ENCODE results near the gene SP110.

SP110 gene

DNA sequence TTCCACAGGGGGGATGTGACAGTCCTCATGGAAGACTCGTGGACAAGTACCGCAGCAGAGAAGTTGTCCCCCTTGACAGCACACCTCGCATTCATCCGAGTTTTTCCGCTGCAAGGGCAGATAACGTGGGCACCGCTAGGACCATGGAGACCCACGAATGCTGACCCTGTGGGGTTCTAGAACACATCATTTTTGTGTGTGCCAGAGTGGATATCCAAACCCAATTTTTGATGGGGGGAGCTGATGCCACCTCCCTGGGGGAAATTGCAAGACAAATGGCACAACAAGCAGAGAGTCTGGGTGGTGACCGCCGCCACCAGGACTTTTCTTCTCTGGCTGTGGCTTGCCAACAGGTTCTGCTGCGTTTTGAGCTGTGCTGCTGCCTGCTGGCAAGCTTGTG lies 46.9 kb downstream of the SP110 start:
- no peak for DNase-seq (ENCODE audit: low read depth in 2 of 2, low spot score in 1 of 2)

DNA sequence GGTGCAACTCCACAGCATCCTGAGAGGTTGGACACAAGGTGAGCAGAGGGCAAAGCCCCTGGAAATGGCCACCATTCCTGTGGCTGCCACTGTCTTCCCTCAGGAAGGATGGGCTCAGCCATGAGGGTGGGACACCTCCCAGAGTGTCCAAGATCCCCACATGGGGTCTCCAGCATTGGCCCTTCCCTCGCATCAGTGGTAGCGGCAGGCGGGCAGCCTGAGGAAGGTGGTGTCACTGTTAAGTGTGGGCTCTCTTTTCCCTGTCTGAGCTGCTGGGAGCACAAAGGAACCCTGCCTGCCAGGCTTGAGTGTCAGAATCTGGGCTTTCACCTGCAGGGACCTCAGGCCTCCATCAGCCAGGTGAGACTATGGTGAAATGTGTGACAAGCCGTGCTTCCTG lies 47.6 kb downstream of the SP110 start:
- DNase-seq (ENCODE audit: low read depth in 2 of 2, low spot score in 1 of 2): no peak

DNA sequence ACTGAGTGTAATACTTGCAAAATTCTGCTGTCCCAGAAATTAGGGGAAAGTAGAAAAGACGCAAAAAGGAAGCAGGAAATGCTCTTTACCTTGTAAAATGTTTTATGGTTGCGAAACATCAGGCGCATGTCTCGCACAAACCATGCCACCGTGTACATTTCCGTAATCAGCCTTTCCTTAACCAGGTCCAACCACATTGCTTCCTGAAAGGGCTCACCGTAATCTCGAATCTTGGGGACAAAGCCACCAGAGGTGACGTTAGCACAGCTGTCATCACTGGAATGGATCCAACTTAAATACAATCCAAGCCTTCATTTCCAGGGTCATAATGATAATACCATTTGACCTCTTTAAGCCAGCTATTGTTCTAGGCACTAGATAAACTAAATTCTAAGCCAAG lies 49.3 kb downstream of the SP110 start:
- DNase-seq (ENCODE audit: low read depth in 2 of 2, low spot score in 1 of 2): no peak

DNA sequence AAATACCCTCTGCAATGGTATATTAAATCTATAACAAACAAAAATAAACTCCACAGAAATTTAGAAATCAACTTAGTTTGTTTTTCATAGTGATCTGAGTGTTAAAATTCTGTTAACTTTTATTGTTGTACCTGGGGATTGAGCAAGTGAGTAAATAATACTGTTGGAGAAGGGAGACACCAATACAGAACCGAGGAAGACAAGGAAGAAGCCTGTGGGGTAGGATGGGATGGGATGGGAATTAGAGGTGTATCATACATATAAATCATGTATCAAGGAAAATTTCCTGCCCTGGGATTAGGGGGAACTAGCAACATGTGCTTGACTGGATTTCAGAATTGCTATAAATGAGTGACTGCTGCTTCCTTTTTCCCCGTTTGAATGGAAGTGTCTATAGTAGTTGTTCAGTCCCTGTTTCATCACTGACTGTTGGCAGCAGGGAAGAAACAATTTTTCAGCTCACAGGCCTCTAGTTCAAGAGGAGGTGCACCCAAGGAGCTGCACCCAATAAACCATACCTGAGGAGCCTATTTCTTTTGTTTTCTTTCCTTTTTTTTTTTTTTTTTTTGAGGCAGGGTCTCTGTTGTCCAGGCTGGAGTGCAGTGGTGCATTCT lies 53.1 kb downstream of the SP110 start:
- DNase-seq (ENCODE audit: low read depth in 2 of 2, low spot score in 1 of 2): no peak

DNA sequence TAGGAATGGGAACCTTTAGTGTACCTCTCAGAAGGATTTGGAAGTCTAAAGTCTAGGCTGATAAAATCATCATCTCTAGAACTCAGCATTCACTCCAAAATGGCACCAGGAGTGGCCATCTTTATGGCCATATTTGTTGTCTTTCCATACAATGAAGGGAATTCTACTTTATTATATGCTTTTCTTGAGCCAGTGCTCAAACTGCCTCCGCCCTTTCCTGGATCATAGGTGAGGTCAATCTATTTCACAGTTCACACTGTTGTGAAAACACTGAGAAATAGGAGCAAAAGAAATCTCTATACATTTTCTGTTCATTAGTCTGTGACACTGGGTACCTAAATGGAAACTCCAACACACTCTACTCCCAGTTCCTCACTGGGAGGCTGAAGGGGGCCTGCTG lies 55.6 kb downstream of the SP110 start:
- DNase-seq (ENCODE audit: low read depth in 2 of 2, low spot score in 1 of 2): no peak

DNA sequence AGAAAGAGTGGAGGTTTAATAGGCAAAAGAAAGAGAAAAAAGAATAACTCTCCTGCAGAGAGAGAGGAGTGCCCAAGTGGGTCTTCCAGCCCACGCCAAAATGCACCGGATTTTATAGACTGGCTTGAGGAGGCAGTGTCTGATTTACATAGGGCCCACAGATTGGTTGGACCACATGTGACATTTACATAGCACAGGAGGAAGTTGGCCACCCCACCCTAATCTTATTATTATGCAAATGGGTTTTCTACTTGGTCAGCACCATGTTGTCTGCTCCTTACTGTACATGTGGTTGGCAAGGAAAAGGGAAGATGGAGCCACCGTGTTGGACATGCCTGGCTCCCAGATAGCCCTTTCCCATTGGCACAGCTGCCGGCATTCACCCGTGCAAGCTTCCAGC lies 56.8 kb downstream of the SP110 start:
- DNase-seq (ENCODE audit: low read depth in 2 of 2, low spot score in 1 of 2): no peak

DNA sequence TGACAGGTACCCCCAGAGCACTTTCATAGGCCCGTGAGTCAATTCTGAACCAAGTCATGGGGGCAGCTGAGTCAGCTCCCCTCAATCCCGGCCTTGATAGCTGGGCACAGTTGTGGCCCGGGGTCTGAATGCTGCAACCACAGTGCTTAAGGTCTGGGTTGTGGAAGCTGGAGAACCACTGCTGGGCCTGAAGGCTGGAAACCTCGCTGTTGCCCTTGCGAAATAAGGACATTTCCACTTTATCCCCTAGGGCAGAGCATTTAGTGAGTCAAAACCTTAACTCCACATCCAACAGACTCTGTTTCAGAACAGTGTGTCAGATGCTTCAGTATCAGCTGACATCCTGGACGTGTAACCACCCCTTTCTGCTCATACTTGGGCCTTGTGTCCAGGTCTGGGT lies 58.6 kb downstream of the SP110 start:
- DNase-seq (ENCODE audit: low read depth in 2 of 2, low spot score in 1 of 2): no peak

DNA sequence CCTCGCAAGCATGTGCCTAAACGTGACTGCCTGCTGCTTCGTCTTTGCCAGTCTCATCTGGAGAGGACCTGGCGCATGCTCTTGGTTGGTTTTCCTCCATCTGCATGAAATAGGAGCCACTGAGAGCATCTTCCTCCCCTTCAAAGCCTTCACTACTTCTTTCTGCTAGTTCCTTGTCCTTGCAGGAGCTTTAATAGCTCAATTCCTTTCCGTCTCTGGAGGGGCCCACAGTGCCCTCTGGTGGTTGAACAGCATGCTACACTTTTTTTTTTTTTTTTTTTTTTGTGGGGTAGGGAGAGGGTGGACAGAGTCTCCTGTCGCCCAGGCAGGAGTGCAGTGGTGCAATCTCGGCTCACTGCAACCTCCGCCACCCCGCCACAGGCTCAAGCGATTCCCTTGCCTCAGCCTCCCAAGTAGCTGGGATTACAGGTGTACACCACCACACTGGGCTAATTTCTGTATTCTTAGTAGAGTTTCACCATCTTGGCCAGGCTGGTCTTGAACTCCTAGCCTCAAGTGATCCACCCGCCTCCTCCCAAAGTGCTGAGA lies 59.6 kb downstream of the SP110 start:
- peak in 1 of 2 donors; percentile 20 for DNase-seq (ENCODE audit: low read depth in 2 of 2, low spot score in 1 of 2)

DNA sequence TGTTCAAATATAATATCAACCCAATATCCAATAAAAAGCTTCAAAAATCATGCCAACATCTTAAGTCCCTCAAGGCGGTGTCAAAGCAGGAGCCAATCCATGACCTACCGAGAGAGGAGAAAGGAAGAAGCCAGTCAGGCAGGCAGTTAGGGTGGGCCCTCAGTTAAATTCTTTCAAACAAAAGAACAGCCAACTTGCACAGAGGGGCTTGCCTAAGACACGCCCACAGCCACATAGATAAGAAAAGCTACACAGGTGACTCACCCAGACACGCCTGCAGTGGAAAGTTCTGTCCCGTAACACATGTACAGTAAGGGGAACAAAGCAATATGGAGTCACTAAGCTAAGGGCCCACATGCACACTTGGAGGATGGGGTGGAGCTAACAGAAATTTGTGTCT lies 61.3 kb downstream of the SP110 start:
- DNase-seq (ENCODE audit: low read depth in 2 of 2, low spot score in 1 of 2): no peak

DNA sequence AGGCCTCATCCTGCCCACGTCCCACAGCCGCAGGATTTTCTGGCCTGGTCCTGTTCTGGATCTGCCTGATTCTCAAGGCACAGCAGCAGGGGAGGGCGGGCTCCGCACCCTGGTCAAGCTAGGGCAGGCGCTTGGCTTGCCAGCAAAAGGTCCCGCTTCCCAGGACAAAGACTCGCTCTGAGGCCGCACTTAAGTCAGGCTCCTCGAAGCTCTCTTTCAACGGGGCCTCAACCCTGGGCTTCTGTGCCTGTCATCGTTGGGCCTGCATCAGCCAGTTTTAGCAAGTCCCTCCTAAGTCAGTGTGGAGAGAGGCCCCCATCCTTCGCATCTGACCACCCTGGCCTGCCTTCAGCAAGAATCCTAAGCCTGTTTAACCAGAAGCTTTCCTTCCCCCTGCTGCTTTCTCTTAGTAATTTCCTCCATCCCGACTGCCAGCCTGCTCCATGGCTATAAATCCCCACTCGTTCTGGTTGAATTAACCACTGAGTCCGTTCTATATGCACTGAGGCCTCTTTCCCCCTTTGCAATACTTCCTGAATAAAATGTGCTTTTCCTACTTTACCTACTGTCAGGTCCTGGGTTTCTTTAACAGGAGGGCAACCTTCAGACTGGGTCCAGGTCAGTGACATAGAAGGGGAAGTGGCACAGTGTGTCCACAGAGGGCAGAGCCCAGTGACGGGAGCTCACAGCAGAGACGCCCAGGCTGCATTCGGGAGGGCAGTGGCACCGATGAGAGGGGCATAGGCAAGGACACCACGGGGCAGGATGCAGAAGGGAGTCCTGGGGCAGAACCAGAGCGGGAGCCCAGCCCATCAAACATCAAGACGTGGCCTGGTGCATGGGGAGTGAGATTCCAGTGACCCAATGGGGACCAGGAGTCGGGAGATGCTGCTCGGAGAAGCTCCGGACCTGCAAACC lies 62.7 kb downstream of the SP110 start:
- no peak for DNase-seq (ENCODE audit: low read depth in 2 of 2, low spot score in 1 of 2)

DNA sequence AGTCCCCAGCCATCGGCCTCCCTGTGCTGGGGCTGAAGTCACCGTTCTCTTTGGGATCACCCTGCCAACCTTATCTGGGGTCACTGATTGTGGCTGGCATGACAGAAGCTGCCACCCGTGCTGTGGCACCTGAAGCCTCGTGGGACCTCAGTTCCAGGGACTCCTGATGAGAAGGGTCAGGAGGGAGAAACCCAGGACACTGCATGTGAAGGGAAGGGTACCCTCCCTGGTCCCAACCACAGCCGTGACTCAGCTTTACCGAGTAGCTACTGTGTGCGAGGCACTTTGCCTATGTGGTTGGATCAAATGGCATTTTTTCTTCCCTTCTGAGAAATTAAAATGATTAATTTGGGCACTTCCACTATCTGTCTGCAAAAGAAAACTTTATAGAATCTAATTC lies 64.4 kb downstream of the SP110 start:
- DNase-seq (ENCODE audit: low read depth in 2 of 2, low spot score in 1 of 2): no peak

DNA sequence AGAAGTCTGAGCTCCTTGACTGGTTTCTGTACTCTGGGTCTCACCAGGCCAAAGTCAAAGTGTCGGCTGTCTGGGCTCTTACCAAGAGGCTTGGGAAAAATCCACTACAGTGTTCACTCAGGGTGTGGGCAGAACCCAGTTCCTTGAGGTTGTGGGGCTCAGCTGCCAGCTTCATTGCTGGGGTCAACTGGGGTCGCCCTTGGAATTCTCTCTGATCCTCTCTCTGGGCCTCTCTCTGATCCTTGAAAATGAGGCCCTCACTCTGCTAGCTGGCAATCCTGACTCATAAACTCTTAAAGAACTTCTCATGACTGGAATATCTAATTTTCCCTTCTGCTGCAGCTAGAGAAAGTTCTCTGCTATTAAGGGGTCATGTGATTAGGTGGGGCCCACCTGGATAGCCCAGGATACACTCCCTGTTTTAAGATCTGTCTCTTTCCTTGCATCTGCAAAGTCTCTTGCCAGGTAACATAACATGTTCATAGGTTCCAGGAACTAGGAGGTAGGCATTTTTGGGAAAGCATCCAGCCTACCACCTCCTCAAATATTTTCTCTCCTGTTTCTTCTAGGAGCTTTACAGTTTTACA lies 66.3 kb downstream of the SP110 start:
- no peak for DNase-seq (ENCODE audit: low read depth in 2 of 2, low spot score in 1 of 2)

DNA sequence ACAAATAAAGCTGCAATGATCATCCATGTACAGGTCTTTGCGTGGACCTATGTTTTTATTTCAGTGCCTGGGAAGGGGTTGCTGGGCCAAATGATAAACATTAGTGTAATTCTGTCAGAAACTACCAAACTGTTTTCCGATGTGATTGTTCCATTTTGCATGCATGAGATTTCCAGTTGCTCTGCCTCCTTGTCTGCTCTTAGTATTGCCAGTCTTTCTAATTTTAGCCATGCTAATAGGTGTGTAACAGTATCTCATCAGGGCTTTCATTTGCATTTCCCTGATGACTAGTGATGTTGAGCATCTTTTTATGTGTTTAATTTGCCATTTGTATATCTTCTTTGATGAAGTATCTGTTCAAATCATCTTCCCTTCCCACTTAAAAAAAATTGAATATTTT lies 67.5 kb downstream of the SP110 start:
- no peak for DNase-seq (ENCODE audit: low read depth in 2 of 2, low spot score in 1 of 2)

DNA sequence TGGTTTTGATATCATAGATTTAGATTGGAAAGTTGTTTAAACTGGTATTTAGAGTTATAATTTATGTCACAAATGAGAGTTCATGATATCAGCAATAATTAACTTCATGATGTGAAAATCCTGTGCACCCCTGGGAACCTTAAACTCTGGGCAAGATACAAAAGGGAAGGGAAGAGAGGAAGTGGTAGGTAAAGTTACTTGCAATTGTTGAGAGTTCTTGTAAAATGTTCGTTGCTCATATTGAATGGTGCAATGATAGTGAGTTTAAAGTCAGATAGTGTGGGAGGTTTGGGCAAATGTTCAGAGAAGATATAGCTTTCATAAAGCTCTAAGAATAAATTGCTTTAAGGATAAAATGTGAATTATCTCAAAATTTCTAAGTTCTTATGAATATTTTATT lies 75.4 kb downstream of the SP110 start:
- no peak for DNase-seq (ENCODE audit: low read depth in 2 of 2, low spot score in 1 of 2)

DNA sequence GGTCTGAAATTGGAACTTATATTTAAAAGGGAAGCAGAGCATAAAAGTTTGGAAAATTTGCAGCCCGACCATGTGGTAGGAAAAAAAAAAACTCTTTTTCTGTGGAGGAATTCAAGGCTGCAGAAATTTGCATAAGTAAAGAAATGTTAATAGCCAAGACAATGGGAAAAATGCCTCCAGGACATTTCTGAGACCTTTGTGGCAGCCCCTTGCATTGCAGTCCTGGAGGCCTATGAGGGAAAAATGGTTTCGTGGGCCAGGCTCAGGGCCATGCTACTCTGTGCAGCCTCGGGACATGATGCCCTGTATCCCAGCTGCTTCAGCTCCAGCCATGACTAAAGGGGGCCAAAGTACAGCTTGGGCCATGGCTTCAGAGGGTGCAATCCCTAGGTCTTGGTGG lies 79.1 kb downstream of the SP110 start:
- DNase-seq (ENCODE audit: low read depth in 2 of 2, low spot score in 1 of 2): no peak

DNA sequence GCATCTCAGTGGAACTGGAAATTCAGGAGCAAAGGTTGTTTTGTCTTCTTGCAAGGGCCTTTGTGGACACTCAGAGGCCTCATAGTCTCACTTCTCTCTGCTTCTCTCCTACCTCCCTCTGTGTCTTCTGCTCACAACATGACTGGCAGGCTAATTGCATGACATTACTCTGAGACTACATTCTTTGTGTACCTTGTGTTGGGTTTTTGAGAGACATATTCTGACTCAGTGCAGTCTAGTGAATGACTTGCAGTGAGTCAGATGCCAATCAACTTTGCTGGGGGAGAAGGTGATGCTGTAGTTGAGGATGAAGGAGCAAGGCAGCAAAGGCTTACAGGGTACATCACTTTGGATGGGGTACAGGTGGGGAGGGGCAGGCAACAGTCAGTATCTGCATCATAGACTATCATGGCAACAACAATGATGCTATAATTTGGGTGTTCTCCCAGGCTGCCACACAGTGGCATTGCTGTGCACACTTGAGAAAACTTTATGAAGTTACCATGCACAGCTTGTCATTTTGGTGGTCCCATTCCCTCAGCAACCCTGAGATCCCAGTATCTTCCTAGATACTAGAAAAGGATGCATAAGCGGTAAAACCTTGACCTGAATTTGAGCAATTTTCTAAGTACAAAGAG lies 81.8 kb downstream of the SP110 start:
- no peak for DNase-seq (ENCODE audit: low read depth in 2 of 2, low spot score in 1 of 2)

DNA sequence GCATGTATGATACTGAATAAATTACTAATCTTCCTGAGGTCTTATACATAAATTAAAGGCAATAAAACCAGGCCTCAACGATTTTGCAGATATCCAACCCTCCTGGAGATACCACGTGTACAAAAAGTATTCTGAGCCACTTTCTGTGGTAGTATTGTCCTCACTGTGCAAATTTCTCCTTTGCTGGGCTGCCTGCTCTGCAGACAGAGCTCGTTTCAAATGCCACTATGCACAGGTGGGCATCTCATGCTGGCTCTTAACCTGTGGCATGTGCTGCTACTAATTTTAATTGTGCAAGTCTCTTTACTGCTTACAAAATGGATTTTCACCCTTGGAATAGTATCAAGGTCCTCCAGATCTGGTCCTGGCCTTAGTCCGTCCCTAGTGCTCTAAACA lies 84.7 kb downstream of the SP110 start:
- DNase-seq (ENCODE audit: low read depth in 2 of 2, low spot score in 1 of 2): no peak

DNA sequence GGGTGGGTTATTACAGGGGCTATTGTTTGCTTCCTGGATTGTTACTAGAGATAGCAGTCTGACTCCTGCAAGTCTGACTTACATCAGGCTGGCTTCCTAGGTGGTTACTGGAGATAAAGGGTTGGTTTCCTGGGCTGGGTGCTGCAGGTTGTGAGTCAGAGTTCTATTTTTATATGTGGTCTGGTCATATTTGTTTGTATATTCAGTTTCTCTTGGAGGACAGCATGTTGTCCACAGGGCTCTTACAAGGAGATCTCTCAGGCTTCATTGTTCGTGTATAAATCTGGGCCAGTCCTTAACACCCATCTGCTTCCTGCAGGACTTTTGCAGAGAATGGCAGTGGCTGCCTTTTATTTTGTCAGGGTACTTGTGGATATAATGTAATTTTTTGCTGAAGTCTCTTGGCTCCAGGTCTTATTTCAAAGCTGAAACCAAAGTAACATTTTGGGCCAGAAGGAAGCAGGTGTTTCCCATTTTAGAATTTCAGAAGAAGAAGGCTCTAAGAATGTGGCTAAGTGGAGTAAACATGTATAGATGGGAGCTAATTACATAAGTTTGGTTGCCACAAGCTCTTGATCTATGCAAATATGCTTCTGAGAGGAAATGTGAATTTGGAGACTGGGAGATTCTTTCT lies 85.2 kb downstream of the SP110 start:
- DNase-seq (ENCODE audit: low read depth in 2 of 2, low spot score in 1 of 2): no peak

DNA sequence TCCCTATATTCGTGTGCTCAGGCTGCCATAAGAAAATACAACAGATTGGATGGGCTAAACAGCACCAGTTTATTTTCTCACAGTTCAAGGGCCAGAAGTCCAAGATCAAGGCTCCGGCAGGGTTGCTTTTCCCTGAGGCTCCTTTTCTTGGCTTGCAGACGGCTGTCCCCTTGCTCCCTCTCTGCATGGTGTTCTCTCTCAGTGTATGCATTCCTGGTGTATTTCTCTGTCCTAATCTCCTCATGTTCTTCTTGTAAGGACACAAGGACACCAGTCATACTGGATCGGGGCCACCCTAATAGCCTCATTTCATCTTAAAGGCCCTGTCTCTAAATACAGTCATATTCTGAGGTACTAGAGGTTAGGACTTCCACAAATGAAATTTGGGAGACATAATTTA lies 88.4 kb downstream of the SP110 start:
- DNase-seq (ENCODE audit: low read depth in 2 of 2, low spot score in 1 of 2): no peak

DNA sequence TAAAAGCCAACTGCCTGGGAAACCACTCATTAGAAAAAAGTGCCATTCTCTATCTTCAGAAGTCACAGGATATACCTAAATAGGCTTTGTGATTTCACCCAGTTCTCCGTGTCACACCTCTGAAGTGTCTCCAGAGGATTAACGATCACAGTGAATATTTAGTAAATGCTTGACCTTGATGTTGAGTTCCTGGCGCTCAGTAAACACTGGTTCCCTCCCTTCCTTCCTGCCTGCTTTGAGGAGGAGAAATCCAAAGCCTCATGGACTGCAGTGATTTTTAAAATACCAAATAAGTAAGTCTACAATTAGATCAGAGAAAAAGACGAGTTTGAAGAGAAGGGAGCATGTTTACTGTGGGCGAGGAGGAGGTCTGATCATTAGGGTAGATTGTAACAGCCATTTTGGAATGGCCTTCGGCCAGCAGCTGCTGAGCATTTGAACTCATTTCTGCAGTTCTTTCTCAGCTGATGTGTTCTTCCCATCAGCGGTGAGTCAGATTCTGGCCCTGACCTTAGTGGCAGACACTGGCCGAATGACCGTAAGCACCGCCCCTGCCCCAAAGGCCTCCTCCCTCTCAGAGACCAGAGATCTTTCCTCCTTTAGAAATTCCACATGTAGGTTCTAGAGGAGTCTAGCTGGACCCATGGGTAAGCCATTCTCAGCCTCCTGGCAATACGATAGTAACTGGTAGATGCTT lies 89.0 kb downstream of the SP110 start:
- no peak for DNase-seq (ENCODE audit: low read depth in 2 of 2, low spot score in 1 of 2)

DNA sequence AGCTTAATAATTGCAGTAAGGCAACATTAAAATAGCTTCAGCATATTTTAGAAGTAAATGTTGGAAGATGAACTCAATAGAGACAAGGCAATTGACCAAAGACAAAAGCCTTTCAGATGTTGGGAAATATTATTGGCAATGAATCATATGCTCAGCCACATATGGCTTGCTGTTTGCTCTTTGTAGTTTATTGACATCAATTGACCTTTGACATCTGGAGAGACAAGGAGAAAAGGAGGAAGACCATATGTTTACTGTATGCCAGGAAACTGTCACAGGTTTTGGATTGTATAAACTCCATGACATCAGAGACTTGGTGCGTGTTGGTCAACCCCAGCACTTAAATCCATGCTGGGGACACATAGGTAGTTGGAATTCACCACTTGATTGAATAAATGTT lies 90.4 kb downstream of the SP110 start:
- DNase-seq (ENCODE audit: low read depth in 2 of 2, low spot score in 1 of 2): no peak
